Nephron (organoid): ENCODE data around the gene PDYN.
"Not testable (repeated sequence)": the region's sequence is repeated elsewhere in the genome, so short reads cannot be mapped to it uniquely, and the experiment has no call there.

ENCODE experiments used
- H3K27ac Mint-ChIP-seq, 3 experiments: 2 replicates each; pipeline ENCODE4 v1.8.0; 2020; ENCODE audit warnings: mixed read lengths in 3 of 3, mild to moderate bottlenecking in 2 of 3, moderate library complexity in 1 of 3
- H3K27me3 Mint-ChIP-seq: 2 replicates; pipeline ENCODE4 v1.8.0; 2021; ENCODE audit warnings: low read depth, mild to moderate bottlenecking, moderate library complexity, mixed read lengths
- H3K36me3 Mint-ChIP-seq: 2 replicates; pipeline ENCODE4 v1.8.0; 2020; ENCODE audit warnings: low read depth, mixed read lengths
- H3K4me1 Mint-ChIP-seq: 2 replicates; pipeline ENCODE4 v1.8.0; 2020; ENCODE audit warnings: mixed read lengths
- H3K4me3 Mint-ChIP-seq, 3 experiments: 2 replicates each; pipeline ENCODE4 v1.8.0; 2020; ENCODE audit warnings: mild to moderate bottlenecking in 3 of 3, mixed read lengths in 3 of 3, moderate library complexity in 2 of 3
- H3K9me3 Mint-ChIP-seq: 2 replicates; pipeline ENCODE4 v1.8.0; 2020; ENCODE audit warnings: mixed read lengths
- TF ChIP-seq, protein P1 (sequence below), 3 experiments: fragments of 200-600 bp; sonication (generic); IDR thresholded peaks; one replicate each; pipeline ENCODE4 v1.5.0; 2021; ENCODE audit warnings: antibody characterized with exemption in 3 of 3; ENCODE audit not compliant: unreplicated experiment in 3 of 3

PDYN gene

DNA sequence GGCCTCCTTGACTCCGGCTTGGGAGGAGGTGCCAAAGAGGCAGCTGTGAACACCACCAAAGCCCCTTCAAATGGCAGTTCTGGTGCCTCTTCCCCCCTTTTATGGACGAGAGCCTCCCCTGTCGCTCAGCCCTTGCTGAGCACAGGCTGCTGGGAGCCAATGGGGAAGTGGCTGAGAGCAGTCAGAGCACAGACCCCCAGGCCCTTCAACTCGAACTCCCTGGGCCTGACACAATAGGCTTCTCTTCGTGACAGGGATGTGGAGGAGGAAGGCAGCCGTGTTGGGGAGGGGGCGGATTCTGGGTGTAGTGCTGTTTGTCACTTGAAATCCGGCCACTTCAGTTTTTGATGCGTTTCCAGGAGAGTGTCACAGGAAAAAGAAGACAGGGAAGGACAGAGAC lies at the start of gene PDYN:
TSS of gene PDYN (minus strand) at position 73 of the 400 bp plus-strand sequence. CDS start 10,974 bp downstream, outside the sequence.
- H3K27ac Mint-ChIP-seq = no peak within 1 kb of the TSS
- no peaks in the 10 kb centered on the region for H3K9me3 Mint-ChIP-seq
- H3K4me1 Mint-ChIP-seq = no peaks in the 10 kb centered on the region
- H3K36me3 Mint-ChIP-seq = no peaks in the 10 kb centered on the region
- H3K27me3 Mint-ChIP-seq = peaks cover 71% of the 10 kb centered on the region
- no peak within 1 kb of the TSS for H3K4me3 Mint-ChIP-seq
- TF ChIP-seq, protein P1, sequence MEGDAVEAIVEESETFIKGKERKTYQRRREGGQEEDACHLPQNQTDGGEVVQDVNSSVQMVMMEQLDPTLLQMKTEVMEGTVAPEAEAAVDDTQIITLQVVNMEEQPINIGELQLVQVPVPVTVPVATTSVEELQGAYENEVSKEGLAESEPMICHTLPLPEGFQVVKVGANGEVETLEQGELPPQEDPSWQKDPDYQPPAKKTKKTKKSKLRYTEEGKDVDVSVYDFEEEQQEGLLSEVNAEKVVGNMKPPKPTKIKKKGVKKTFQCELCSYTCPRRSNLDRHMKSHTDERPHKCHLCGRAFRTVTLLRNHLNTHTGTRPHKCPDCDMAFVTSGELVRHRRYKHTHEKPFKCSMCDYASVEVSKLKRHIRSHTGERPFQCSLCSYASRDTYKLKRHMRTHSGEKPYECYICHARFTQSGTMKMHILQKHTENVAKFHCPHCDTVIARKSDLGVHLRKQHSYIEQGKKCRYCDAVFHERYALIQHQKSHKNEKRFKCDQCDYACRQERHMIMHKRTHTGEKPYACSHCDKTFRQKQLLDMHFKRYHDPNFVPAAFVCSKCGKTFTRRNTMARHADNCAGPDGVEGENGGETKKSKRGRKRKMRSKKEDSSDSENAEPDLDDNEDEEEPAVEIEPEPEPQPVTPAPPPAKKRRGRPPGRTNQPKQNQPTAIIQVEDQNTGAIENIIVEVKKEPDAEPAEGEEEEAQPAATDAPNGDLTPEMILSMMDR (IDR thresholded peaks at IDR 0.05; ENCODE audit: unreplicated experiment in 3 of 3) = no peak

DNA sequence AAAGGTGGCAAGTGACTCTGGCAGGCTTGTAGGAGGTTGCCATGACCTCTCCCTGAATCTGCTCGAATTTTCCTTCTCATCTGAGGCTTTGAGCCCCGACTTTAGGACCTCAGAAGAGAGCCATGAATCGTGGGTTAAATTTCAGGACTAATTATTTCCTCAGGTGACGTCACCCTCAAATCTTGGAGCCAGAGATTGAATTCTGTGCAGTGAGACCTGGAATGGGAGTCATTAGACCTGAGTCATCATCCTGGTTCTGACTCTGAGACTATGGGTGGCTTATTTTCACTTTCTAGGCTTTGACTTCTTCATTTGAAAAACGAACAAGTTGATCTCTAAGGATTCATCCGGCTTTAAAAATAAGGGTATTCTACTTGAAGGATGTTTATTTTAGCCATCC lies 48.5 kb upstream of the PDYN start:
- TF ChIP-seq, protein P1 (IDR thresholded peaks at IDR 0.05; ENCODE audit: unreplicated experiment in 3 of 3) = no peak
- Mint-ChIP-seq H3K4me3 (no peak overlapping the region), H3K36me3 (no peaks in the 10 kb centered on the region), H3K27ac (no peak overlapping the region), H3K27me3 (peaks cover 43% of the 10 kb centered on the region), H3K9me3 (no peaks in the 10 kb centered on the region), H3K4me1 (no peaks in the 10 kb centered on the region)

DNA sequence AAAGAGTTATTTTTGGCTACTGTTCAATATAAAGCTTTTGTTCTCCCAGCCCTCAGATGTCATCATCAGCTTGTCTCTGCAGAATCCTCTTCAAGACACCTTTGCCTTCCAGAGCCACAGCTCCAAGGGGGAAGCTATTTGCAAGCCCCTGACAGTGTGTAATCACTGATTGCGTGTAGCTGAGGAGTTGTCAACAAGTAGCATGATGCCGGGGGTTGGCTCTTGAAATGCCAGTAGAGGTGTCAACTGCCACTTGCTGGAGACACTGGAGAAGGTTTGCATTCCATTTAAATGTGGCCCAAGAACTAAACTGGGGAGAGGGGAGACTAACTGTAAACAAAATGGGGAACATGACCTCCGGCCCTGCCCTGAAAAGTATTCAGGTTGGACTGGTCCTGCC lies 44.3 kb upstream of the PDYN start:
- Mint-ChIP-seq H3K9me3 (no peaks in the 10 kb centered on the region), H3K4me3 (no peak overlapping the region), H3K36me3 (no peaks in the 10 kb centered on the region), H3K27ac (no peak overlapping the region), H3K27me3 (peaks cover 36% of the 10 kb centered on the region), H3K4me1 (no peaks in the 10 kb centered on the region)
- TF ChIP-seq, protein P1 (IDR thresholded peaks at IDR 0.05; ENCODE audit: unreplicated experiment in 3 of 3) = no peak

DNA sequence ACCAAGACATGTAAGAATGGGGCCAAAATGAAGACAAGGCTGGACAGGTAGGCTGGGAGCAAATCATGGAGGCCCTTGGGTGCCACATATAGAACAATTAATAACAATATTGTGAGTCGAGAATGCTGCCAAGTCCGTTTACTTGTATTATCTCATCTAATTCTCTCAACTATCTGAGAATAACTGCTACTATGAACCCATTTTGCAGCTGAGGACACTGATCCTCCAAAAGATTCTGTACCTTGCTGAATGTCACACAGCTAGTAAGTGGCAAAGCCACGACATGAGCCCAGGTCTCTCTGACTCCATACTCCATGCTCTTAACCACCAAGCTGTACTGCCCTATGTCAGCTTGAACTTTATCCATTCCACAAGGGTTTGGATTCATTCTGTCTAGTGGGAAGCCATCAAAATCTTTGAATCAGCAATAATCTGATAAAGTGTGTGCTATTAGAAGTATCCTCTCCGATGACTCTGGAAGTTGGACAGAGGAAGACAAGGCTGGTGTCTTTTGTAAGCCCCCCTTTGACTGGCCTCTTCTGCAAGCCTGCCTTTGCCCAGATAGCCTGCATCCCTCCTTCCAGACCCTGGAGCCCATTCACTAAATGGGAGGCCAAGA lies 43.5 kb upstream of the PDYN start:
- no peak overlapping the region for H3K4me3 Mint-ChIP-seq
- H3K9me3 Mint-ChIP-seq = no peaks in the 10 kb centered on the region
- H3K36me3 Mint-ChIP-seq = no peaks in the 10 kb centered on the region
- H3K27ac Mint-ChIP-seq = no peak overlapping the region
- no peaks in the 10 kb centered on the region for H3K4me1 Mint-ChIP-seq
- H3K27me3 Mint-ChIP-seq = peaks cover 36% of the 10 kb centered on the region
- TF ChIP-seq, protein P1 (IDR thresholded peaks at IDR 0.05; ENCODE audit: unreplicated experiment in 3 of 3) = no peak

DNA sequence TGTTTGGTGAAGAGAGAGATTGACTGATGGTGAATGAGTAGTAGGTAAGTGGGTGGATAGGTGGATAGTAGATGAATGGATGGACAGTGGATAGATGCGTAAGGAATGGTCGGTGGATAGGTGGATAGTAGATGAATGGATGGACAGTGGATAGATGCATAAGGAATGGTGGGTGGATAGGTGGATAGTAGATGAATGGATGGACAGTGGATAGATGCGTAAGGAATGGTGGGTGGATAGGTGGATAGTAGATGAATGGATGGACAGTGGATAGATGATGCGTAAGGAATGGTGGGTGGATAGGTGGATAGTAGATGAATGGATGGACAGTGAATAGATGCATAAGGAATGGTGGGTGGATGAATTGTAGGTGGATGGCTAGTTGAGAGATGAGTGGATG lies 42.5 kb upstream of the PDYN start:
- not testable (repeated sequence) for H3K36me3 Mint-ChIP-seq, H3K4me1 Mint-ChIP-seq, H3K27ac Mint-ChIP-seq, H3K4me3 Mint-ChIP-seq, H3K9me3 Mint-ChIP-seq
- H3K27me3 Mint-ChIP-seq = peaks cover 36% of the 10 kb centered on the region

DNA sequence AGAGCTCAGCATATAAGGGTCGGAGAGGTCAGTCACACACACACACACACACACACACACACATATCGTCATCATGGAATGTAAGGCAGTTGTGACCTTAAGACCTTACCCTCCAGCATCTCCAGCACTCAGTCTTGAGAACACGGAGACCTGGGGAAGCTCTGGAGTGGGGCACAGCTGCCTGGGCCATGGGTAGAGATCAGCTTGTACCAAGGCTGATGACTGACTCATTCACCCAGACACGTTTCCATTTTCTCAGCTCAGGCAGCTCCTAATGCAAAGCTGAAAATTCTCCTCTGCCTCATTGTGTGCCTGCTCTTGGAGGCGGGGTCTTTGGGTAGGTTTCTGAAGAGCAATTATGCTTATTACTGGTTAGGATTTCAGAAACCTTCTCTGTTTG lies 38.3 kb upstream of the PDYN start:
- Mint-ChIP-seq H3K36me3 (no peaks in the 10 kb centered on the region), H3K27ac (no peak overlapping the region), H3K9me3 (no peaks in the 10 kb centered on the region), H3K27me3 (peaks cover 17% of the 10 kb centered on the region), H3K4me1 (no peaks in the 10 kb centered on the region), H3K4me3 (no peak overlapping the region)
- TF ChIP-seq, protein P1 (IDR thresholded peaks at IDR 0.05; ENCODE audit: unreplicated experiment in 3 of 3) = no peak
